ENCODE measurements around the gene L1CAM. TPM values are rescaled to one million over a fixed set of nuclear protein-coding genes. Genes with fewer than 3 reads are reported as not detected.

The L1CAM gene
- total and polyA plus RNA-seq, 12 donors: 1.1 to 5.6 (median 2.7) TPM

- peaks cover 0 to 48% (median 0%) of the 10 kb centered on the region in 7 donors for H3K27me3 ChIP-seq
- no peaks in the 10 kb centered on the region for H3K36me3 ChIP-seq
- no peak for ATAC-seq
- no peak for TF ChIP-seq CTCF (IDR thresholded peaks at IDR 0.05)
- intact Hi-C loops (cut with DNase I): no loop called here
- H3K4me1 ChIP-seq: no peaks in the 10 kb centered on the region
- no peaks in the 10 kb centered on the region for H3K9me3 ChIP-seq
- H3K4me3 ChIP-seq: no peak overlapping the region
- no peak for DNase-seq
- 82 to 83% methylated on average over 18 to 30 of the region's 30 CpGs for WGBS, 2 donors
- no peak overlapping the region for H3K27ac ChIP-seq
These were observed 21.2 kb downstream of the L1CAM start for GRCh38 chrX:153864561-153865320.

DNA sequence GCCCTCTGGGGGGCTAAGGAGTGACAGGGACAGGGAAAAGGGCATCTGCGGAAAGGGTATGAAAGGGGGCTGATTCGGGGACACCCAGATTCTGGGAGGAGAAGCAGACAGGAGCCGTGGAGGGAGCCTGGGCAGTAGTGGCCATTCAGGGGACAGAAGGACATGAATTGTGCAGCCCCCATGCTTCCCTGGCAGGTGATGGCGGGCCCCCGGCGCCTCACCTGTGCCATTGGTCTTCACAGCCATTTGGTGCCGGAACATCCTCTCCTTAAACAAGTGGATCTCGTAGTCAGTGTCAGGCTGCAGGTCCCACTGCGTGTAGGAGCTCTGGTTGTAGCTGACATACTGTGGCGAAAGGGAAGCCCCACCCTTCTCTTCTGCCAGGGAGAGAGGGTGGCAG is 21.9 kb downstream of the L1CAM start:
- Histone ChIP-seq H3K4me3 (no peak overlapping the region), H3K9me3 (no peaks in the 10 kb centered on the region), H3K27me3 (peaks cover 0 to 43% (median 0%) of the 10 kb centered on the region in 7 donors), H3K36me3 (no peaks in the 10 kb centered on the region), H3K27ac (no peak overlapping the region), H3K4me1 (no peaks in the 10 kb centered on the region)
- intact Hi-C loops (cut with DNase I): no loop called here
- no peak for TF ChIP-seq CTCF (IDR thresholded peaks at IDR 0.05)
- no peak for ATAC-seq
- DNase-seq: no peak
- whole genome bisulfite sequencing, 2 donors: 87 to 90% methylated on average over 10 of the region's 10 CpGs

DNA sequence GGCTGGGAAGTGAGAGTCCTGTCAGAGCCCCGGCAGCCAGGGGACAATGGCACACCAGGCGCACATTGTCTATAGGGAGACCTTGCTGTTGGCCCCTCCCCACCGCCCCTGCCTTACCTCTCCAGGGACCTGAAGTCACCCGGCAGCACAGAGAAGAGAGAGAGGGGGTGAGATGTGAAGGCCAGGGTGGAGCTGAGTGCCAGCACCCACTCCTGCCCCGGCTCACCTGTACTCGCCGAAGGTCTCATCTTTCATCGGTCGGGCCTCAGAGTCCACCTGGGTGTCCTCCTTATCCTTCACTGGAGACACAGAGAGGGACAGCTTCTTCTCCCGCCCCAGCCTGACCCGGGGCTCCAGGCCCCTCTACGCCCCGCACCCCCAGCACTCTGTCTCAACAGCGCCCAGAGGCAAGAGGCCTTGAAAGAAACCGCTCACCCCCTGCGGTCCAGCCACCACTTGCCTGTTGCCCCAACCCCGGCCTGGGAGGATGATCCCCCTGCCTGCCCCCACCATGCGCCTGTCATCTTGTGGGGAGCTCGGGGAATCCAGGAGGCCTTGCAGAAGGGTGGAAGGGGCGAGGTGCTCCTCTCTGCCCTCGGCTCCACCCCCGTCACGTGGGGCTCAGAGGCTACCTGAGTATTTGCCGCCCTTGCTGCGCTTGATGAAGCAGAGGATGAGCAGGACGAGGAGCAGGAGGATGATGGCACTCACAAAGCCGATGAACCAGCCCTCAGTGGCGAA is 22.6 kb downstream of the L1CAM start:
- DNase-seq: no peak
- Histone ChIP-seq H3K9me3 (no peaks in the 10 kb centered on the region), H3K4me3 (no peak overlapping the region), H3K36me3 (no peaks in the 10 kb centered on the region), H3K4me1 (no peaks in the 10 kb centered on the region), H3K27me3 (peaks cover 0 to 49% (median 0%) of the 10 kb centered on the region in 7 donors), H3K27ac (no peak overlapping the region)
- intact Hi-C loops (cut with DNase I): no loop called here
- ATAC-seq: no peak
- 70 to 74% methylated on average over 17 to 28 of the region's 28 CpGs for WGBS, 2 donors
- TF ChIP-seq CTCF (IDR thresholded peaks at IDR 0.05): no peak

- no peak for TF ChIP-seq CTCF (IDR thresholded peaks at IDR 0.05)
- DNase-seq: no peak
- intact Hi-C loops (cut with DNase I): no loop called here
- H3K4me3 ChIP-seq: no peak overlapping the region
- H3K27ac ChIP-seq: no peak overlapping the region
- H3K9me3 ChIP-seq: no peaks in the 10 kb centered on the region
- no peak for ATAC-seq
- H3K4me1 ChIP-seq: no peaks in the 10 kb centered on the region
- WGBS, 2 donors: 35 to 53% methylated on average over 21 to 22 of the region's 22 CpGs
- H3K27me3 ChIP-seq: peaks cover 0 to 58% (median 0%) of the 10 kb centered on the region in 7 donors
- H3K36me3 ChIP-seq: no peaks in the 10 kb centered on the region
These were observed 23.4 kb downstream of the L1CAM start for GRCh38 chrX:153862369-153863250.

Data from heart right ventricle (tissue), 16 donors.